ENCODE measurements around the gene CHRNA1. TPM values are rescaled to one million over a fixed set of nuclear protein-coding genes. Genes with fewer than 3 reads are reported as not detected.

The CHRNA1 gene
- total RNA-seq, 2 experiments from 2014 or later = not detected

GRCh38 chr2:174774886-174775285, 10.6 kb upstream of the CHRNA1 start:
- no peak for DNase-seq (ENCODE audit: low spot score)
- Histone ChIP-seq H3K79me2 (ENCODE audit: insufficient read depth, low read depth, low read length) (no peaks in the 10 kb centered on the region), H3K36me3 (ENCODE audit: insufficient read depth, low read length) (no peaks in the 10 kb centered on the region), H4K20me1 (ENCODE audit: insufficient read depth, low read length) (no peaks in the 10 kb centered on the region), H3K4me1 (ENCODE audit: insufficient read depth, low read length, poor library complexity, severe bottlenecking) (peaks cover 5% of the 10 kb centered on the region), H3K4me2 (ENCODE audit: low read length) (no peak overlapping the region), H3K9me2 (ENCODE audit: insufficient read depth, low read length) (no peaks in the 10 kb centered on the region; the same call in 1 of the 2 replicates), H2AFZ (ENCODE audit: low read length) (no peak overlapping the region), H3K4me3 (ENCODE audit: low read depth, low read length, poor library complexity, severe bottlenecking) (no peak overlapping the region), H3K27ac (ENCODE audit: low read depth, low read length, poor library complexity, severe bottlenecking) (no peak overlapping the region), H3K9me3 (ENCODE audit: low read length) (no peaks in the 10 kb centered on the region)
- ChIA-PET POLR2A (no interaction called here), CTCF (ENCODE audit: unreplicated experiment) (no interaction called here)
- intact Hi-C loops (cut with micrococcal nuclease; ENCODE audit: unreplicated experiment) = loop anchor here (10.0 kb wide), 1 partner anchor 230 kb away; the partner anchor contains the start of gene CHN1
- no peak for TF ChIP-seq EZH2phosphoT487 (IDR thresholded peaks at IDR 0.05; ENCODE audit: borderline replicate concordance, low read depth, low read length)
- no peak for TF ChIP-seq CTCF (conservative IDR thresholded peaks at IDR 0.05; ENCODE audit: low read length)
- no TSS peak for BruUV-seq (replicated peaks)

- Histone ChIP-seq H3K36me3 (ENCODE audit: insufficient read depth, low read length) (no peaks in the 10 kb centered on the region), H3K4me3 (ENCODE audit: low read depth, low read length, poor library complexity, severe bottlenecking) (no peak overlapping the region), H3K4me2 (ENCODE audit: low read length) (no peak overlapping the region), H3K27ac (ENCODE audit: low read depth, low read length, poor library complexity, severe bottlenecking) (no peak overlapping the region), H2AFZ (ENCODE audit: low read length) (no peak overlapping the region), H3K9me2 (ENCODE audit: insufficient read depth, low read length) (no peaks in the 10 kb centered on the region; the same call in 1 of the 2 replicates), H3K79me2 (ENCODE audit: insufficient read depth, low read depth, low read length) (no peaks in the 10 kb centered on the region), H3K4me1 (ENCODE audit: insufficient read depth, low read length, poor library complexity, severe bottlenecking) (no peaks in the 10 kb centered on the region), H4K20me1 (ENCODE audit: insufficient read depth, low read length) (no peaks in the 10 kb centered on the region), H3K9me3 (ENCODE audit: low read length) (no peaks in the 10 kb centered on the region)
- ChIA-PET POLR2A (interaction anchor here (0.6 to 1.1 kb wide), 4 partner anchors 16 to 246 kb away, joined by 3 read pairs; no protein-coding TSS in a partner anchor), CTCF (ENCODE audit: unreplicated experiment) (no interaction called here)
- no peak for DNase-seq (ENCODE audit: low spot score)
- BruUV-seq (replicated peaks) = no TSS peak
- intact Hi-C loops (cut with micrococcal nuclease; ENCODE audit: unreplicated experiment) = loop anchor here (10.0 kb wide), 1 partner anchor 232 kb away; the partner anchor contains the start of gene CHN1
- TF ChIP-seq EZH2phosphoT487 (IDR thresholded peaks at IDR 0.05; ENCODE audit: borderline replicate concordance, low read depth, low read length) (no peak), CTCF (conservative IDR thresholded peaks at IDR 0.05; ENCODE audit: low read length) (no peak)
These were observed 8.9 kb upstream of the CHRNA1 start for GRCh38 chr2:174773215-174773614.

- TF ChIP-seq EZH2phosphoT487 (IDR thresholded peaks at IDR 0.05; ENCODE audit: borderline replicate concordance, low read depth, low read length) (no peak), CTCF (conservative IDR thresholded peaks at IDR 0.05; ENCODE audit: low read length) (no peak)
- Histone ChIP-seq H3K4me1 (ENCODE audit: insufficient read depth, low read length, poor library complexity, severe bottlenecking) (no peaks in the 10 kb centered on the region), H3K27ac (ENCODE audit: low read depth, low read length, poor library complexity, severe bottlenecking) (no peak overlapping the region), H3K4me3 (ENCODE audit: low read depth, low read length, poor library complexity, severe bottlenecking) (no peak overlapping the region), H3K79me2 (ENCODE audit: insufficient read depth, low read depth, low read length) (no peaks in the 10 kb centered on the region), H4K20me1 (ENCODE audit: insufficient read depth, low read length) (no peaks in the 10 kb centered on the region), H2AFZ (ENCODE audit: low read length) (no peak overlapping the region; the same call in 1 of the 2 replicates), H3K9me2 (ENCODE audit: insufficient read depth, low read length) (no peaks in the 10 kb centered on the region; the same call in 1 of the 2 replicates), H3K4me2 (ENCODE audit: low read length) (no peak overlapping the region; the same call in 1 of the 2 replicates), H3K9me3 (ENCODE audit: low read length) (no peaks in the 10 kb centered on the region), H3K36me3 (ENCODE audit: insufficient read depth, low read length) (no peaks in the 10 kb centered on the region)
- no TSS peak for BruUV-seq (replicated peaks)
- DNase-seq (ENCODE audit: low spot score) = no peak
- ChIA-PET POLR2A (interaction anchor here (0.7 kb wide), 1 partner anchor 63 kb away, joined by 3 read pairs; no protein-coding TSS in a partner anchor), CTCF (ENCODE audit: unreplicated experiment) (no interaction called here)
- intact Hi-C loops (cut with micrococcal nuclease; ENCODE audit: unreplicated experiment) = loop anchor here (10.0 kb wide), 1 partner anchor 232 kb away; the partner anchor contains the start of gene CHN1
These were observed 8.2 kb upstream of the CHRNA1 start for GRCh38 chr2:174772472-174772801.
